ENCODE data around the gene PIGU.
"Not testable (repeated sequence)": the region's sequence is repeated elsewhere in the genome, so short reads cannot be mapped to it uniquely, and the experiment has no call there.

PIGU gene

DNA sequence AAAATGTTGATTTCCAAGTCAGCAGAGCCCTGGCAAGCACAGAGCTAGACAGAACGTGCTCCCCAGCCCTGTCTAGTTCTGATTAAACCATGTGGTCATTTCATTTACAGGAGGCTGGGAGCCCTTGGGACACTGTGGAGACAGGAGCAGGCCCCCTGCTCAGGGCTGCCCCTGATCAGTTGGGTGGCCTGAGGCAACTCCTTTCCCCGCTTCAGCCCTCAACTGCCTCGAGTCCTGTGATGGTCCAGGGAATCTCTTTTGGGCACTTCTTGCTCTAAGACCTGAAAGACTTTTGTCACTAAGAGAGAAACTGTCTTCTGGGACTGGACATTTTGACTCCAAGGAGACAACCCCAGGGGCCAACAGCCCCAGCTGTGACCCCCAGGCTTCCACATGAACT, 147.2 kb downstream of the PIGU start:
- DNase-seq = no peak

DNA sequence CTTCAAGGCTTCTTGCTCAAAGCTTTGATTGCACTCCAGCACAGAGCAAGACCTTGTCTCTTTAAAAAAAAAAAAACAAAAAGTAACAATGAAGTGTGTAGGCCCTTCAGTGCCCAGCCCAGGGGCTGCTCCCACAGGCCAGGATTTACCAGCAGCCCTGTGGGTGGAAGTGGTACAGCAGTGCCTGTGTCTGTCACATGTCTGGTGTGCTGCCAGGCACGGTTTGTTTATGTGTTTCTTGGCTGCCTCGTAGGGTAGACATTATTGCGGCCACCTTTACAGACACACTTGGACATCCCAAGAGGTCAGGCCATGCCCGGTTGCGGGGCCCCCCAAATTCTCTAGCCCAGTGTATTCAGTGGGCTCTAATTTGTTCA, 148.0 kb downstream of the PIGU start:
- no peak for DNase-seq

DNA sequence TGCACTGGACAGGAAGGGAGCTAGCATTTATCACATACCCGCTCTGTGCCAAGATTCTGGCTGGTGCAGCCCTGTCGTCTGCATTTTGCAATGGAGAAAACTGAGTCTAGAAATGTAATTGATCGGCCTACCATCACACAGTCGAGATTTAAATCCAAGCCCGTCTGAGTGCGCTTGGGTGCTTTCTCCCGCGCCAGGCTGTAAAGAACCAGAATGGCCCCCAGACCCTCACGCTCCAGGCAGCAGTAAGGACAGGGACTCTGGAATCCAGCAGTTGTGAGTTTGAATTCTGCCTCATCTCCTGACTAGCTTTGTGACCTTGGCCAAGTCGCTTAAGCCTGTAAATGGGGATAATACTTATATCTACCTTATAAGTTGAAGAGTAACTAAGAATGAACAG, 149.9 kb downstream of the PIGU start:
- DNase-seq = no peak

DNA sequence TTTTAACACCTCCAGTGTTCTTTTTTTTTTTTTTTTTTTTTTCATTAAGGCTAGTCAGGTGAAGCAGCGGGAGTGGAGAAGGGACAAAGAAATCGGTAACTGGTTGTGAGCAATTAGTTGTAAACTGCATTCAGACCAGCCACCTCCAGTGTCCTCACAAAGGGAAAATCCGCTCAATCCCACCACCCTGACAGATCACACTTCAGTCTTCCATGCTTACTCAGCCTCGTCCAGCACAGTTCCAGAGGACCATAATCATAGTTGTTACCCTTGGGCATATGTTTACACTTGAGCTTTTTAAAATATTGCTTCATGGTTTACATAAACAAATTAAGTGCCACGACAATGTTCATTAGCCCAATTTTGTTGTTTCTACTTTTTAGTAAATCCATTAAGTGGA, 150.4 kb downstream of the PIGU start:
- DNase-seq = no peak

DNA sequence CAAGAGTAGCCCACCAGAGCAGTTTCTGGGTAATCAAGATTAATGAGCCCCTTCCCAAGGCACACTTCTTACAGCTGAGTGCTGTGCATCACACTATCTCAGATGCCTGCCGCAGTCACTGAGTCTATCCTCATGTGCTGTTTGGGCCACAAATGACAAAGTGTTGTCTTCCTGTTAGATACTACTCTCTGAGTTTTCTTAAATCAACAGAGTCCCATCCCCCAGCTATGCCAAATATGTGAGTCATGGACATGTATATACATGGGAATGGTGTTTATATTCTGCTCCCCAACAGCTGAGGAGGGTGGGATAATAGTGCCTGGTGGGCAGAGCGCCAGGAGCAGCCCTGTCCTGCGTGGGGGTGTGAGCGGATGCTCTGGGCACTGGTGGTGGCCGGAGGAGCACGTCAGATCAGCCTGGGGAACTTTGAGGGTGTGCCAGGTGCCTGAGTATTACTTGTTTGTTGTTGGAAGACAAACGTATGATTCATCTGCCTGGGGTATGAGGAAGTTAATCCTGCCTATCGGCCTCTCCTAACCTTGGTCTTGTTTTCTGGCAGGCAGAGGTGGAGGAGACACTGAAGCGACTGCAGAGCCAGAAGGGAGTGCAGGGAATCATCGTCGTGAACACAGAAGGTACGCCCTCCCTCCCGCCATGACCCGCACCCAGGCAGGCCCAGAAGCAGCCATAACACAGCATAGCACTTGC, 151.0 kb downstream of the PIGU start:
- peak; percentile 11 for DNase-seq

DNA sequence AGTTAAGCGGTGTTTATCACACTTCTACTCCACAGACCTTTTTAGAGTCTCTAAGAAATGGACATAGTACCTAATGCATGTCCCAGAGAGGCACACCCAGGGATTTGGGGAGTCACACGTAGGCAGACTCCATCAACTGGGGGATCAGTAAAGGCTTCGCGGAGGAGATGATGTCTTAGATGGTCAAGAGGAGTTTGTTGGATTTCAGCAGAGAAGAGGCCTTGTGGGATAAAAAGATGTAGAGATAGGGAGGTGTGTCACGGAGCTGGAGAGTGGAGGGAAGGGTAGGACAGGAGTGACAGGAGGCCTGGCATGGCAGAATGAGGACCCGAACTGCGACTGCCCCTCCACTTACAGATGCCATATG, 151.6 kb downstream of the PIGU start:
- DNase-seq = no peak

DNA sequence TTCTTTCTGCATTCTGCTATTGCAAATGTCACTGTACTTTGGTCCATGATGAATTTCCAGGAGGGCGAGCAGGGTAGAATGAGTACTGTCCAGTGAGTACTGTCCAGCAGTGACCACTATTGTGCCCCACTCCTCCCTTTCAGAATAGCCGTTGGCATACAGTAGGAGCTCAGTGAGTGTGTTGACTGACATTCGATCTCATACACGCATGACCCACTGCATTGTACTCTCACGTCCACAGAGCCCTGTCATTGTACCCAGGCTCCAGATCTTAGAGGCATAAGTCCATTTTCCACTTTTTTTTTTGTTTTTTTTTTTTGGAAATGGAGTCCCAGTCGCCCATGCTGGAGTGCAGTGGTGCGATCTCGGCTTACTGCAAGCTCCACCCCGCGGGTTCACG, 152.5 kb downstream of the PIGU start:
- no peak for DNase-seq

DNA sequence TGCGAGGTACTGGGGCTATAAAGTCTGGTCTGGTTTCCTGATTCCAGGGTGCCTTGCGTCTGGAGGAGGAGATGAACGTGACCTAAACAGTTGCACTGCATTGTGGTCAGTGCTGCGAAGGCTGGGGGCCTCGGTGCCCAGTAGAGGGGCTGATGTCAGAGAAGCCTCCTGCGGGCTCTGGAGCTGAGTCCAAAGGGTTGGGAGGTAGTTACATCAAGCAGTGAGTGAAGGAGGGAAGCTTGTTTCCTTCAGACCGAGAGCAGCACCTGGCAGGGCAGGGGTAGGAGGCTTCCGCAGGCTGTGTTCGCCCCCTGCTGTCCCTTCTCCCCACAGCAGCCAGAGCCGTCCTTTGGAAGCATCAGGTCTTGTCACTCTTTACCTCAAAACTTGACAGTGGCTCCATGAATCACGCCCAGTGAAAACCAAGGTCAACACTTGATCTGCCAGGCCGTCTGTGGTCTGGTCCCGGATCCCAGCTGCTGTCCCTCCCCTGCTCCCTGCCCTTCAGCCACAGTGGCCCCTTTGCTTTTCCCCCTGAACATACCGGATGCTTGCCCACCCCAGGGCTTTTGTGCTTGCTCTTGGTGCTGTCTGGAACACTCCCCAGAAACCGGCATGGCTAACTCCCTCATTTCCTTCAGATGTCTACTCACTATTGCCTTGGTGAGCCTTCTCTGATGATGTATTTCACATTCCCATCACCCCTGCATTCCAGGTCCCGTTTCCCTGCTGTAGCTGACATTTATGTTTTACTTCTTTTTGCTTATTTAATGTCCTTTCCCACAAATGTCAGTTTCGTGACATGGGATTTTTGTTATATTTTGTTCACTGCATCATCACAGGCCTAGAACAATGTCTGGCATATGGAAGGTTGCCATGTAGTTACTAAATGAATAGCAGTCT, 153.7 kb downstream of the PIGU start:
- DNase-seq = peak; percentile 12

DNA sequence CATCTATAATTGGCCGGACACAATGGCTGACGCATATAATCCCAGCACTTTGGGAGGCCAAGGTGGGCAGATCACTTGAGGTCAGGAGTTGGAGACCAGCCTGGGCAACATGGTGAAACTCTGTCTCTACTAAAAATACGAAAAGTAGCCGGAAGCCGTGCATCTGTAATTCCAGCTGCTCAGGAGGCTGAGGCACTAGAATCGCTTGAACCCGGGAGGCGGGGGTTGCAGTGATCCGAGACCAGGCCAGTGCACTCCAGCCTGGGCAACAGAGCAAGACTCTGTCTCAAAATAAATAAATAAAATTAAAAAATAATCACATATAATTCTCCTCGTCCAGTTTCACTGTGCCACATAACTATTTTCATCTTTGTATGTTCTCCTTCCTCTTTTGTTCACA, 157.1 kb downstream of the PIGU start:
- DNase-seq = not testable (repeated sequence)

DNA sequence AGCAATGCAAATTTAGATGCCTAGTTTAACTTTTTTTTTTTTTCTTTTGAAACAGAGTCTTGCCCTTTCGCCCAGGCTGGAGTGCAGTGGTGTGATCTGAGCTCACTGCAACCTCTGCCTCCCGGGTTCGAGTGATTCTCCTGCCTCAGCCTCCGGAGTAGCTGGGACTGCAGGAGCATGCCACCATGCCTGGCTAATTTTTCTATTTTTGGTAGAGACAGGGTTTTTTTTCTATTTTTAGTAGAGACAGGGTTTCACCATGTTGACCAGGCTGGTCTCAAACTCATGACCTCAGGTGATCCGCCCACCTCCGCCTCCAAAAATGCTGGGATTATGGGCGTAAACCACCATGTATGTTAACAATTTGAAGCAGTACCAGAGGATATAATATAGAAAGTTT, 158.0 kb downstream of the PIGU start:
- DNase-seq = not testable (repeated sequence)

DNA sequence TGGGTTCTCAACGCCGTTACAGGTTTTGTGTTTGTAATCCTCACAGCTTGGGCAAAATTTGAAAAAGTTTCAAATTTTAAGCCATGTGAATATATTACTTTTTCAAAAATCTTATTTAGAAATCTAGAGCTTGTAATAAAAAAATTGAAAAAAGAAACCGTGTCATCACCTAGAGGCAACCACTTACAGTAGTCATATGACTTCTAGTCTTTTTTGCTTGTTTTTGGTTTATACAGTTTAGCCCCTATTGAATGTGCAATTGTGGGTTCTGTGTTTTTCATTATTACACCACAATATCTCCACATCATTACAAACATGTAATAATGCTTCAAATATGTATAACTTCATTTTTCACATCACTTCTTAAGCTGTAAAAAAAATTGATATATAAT, 159.8 kb downstream of the PIGU start:
- no peak for DNase-seq

DNA sequence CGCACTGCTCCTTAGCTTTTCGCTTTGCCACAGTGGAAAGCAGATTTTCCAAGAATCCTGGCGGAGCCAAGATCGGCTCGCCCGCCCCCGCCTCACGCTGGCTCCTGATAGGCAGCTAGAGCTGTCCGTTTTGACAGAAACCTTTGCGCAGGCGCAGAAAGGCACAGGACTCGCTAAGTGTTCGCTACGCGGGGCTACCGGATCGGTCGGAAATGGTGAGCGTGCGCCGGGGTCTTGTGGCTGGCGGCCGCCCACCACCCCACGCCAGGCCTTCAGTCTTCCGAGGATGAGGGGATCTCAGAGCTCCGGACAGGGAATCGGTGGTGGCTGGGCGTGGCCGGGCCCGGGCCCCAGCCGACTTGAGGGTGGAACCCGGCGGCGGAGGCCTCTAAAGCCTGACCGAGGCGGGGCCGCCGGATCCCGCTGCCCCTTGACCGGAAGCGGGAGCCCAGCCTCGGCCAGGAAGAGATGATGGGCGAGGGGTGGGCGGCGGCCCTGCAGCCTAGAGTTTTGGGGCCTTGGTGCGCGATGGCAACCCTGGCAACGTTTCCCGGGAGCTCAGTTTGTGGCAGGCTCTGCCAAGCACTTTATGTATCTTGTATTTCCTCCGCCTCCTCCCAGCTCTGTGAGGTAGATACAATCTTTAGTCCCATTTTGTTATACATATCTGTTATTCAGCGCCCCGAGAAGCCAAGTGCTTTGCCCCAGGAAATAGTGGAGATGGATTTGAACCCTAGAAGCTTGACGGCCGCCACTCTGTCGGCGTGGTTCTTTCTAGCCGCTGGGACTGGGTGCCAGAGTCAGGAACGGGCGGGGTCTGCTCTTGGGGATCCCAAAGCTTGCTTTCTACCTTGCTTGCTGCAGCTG, 160.4 kb downstream of the PIGU start, which contains the start of gene DYNLRB1:
DYNLRB1 (plus strand) TSS at position 176 of the 867 bp plus-strand sequence; CDS start at position 213, 37 bp downstream.
- peak; percentile 88 for DNase-seq

DNA sequence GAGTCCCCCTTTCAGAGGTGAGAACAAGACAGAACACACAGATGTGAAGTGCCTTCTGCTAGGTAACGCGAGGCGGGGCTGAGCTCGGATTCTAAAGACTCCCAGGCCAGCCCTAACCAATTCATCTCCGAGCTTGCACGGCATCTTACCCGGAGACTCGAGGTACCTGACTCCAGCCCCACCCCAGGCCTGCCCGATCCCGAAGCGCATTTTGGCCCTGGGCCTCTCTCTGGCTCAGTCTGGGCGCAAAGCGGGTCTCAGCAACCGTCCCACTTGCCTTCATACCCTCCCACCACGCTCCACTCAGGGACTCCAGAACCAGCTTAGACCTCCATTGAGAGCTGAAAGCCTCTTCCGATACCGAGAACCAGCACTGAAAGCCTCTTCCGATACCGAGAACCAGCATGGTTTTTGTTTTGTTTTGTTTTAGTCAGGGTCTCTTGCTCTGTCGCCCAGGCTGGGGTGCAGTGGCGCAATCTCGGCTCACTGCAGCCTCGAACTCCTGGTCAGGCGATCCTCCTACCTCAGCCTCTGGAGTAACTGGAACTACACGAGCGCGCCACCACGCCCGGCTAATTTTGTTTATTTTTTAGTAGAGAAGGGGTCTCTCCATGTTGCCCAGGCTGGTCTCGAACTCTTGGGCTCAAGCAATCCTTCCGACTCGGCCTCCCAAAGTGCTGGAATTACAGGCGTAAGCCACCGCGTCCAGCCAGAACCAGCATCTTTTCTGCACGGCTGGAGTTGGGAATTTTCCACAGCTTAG, 161.2 kb downstream of the PIGU start:
- DNase-seq = peak; percentile 50

DNA sequence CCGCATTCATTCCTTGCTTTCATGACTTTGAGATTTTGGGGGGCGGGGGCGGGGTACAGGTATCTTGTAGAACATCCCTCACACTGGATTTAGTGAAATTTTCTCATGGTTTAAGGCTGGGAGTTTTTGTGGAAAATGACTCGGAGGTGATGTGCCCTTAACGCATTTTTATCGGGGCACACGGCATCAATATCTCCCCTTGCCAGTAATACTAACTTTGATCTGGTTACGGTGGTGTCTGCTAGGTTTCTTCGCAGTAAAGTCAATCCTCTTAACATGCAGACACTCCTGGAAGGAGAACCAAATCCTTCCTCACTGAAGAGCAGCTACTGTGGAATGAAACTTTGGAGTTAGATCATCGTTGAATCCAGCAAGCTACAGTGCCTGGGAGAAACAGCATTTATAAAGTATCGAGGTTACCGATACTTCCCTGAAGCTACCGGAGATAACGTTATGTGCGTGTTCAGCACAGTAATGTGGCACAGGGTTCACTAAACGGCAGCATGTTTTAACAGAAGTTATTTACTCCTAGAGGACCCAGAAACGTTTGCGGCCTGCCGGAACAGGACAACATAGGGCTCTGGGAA, 161.9 kb downstream of the PIGU start:
- DNase-seq = no peak

DNA sequence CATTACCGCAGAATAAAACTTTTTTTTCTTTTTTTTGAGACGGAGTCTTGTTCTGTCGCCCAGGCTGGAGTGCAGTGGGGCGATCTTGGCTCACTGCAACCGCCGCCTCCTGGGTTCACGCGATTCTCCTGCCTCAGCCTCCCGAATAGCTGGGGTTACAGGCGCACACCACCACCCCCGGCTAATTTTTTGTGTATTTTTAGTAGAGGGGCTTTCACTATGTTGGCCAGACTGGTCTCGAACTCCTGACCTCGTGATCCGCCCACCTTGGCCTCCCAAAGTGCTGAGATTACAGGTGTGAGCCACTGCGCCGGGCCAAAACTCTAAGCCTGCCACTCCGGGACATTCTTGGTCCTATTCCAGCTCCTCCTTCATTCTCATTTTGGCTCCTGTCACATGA, 162.9 kb downstream of the PIGU start:
- DNase-seq = not testable (repeated sequence)

DNA sequence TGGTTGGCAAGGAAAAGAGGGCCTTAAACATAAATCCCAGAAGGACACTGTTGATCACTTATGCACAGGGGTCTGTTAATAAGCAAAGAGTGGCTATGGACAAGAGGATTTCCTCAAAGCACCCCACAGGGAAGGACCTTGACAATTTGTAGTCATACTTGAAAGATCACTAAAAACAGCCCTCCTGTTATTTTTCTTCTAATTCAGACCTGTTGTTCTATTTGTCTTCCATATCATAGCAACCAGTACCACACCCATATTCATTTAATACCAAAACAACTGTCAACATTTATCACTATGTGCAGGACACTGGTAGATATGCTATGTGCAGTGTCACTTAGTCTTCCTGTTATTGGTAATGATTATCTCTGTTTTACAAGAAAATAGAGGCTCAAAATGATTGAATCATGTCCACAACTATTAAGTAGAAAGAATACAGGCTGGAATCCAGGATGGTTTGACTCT, 163.9 kb downstream of the PIGU start:
- no peak for DNase-seq

DNA sequence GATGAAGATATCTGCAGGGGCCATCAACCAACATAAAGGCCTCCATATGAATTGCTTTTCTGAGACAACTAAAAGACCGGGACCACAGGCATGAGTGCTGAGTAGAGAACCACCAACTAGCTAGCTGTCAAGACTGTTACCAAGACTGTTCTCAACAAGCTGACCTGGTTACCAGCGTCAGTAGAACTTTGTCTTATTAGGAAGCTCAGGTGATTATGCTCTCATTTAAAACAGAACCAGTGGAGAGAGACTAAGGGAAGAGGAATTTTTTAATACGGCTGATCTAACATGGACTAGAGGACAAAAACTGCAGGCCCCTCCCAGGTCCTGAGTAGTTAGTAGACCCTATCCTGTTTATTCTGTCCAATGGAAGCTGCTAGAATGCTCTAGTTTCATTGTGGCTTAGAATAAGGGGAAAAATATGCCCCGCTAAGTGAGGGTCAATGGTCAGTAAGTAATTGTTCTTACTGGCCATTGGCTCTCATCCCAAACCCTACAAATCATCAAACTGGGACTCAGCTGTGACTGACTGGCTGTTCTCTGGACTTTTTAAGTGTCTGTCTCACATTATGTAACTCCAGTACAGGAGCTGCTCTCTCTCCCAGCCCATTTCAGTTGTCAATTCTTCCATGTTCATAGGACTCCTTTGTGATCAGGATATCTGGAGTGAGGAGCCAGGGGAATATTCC, 164.5 kb downstream of the PIGU start:
- DNase-seq = no peak

DNA sequence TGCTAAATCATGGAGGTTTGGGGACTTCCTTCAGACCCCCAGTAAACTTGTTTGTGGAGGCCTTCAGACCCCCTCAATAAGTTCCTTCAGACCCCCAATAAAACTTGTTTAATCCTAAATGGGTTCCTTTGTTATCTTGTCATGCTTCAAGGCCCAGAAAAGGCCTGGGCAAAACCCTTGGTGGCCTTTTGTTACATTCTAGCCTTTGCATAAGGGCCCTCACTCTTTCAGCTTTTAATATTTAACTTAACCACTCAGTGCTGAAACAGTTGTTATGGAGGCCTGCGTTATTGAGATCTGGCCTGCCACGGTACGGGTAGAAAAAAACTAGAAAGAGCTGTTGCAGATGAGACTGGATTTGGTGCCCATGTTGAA, 165.0 kb downstream of the PIGU start:
- no peak for DNase-seq

DNA sequence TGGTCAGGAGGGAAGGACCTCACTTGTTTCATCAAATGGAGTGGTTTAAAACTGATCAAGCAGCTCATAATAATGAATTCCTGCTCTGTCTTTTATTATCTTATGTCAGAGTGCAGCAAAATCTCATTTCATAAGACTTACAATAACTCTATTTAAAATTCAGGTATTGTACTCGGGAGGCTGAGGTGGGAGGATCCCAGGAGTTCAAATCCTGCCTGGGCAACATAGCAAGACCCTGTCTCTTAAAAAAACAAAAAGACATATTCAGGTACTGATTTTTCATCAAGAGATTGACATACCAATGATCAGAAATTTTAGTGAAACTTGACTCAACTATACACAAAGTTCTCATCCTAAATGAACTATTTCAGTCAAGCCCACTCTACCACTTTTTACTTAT, 166.3 kb downstream of the PIGU start:
- DNase-seq = no peak
